SKM-1 treated with dmso at 0.1 percent for 144 hours (cell line): ENCODE data around the gene PHLPP1.
"Not testable (repeated sequence)": the region's sequence is repeated elsewhere in the genome, so short reads cannot be mapped to it uniquely, and the experiment has no call there.

Experiments
- DNase-seq: peaks from one replicate; lab custom pipeline; 2025; ENCODE audit not compliant: unreplicated experiment; lab: John Stamatoyannopoulos, UW

PHLPP1 gene

DNA sequence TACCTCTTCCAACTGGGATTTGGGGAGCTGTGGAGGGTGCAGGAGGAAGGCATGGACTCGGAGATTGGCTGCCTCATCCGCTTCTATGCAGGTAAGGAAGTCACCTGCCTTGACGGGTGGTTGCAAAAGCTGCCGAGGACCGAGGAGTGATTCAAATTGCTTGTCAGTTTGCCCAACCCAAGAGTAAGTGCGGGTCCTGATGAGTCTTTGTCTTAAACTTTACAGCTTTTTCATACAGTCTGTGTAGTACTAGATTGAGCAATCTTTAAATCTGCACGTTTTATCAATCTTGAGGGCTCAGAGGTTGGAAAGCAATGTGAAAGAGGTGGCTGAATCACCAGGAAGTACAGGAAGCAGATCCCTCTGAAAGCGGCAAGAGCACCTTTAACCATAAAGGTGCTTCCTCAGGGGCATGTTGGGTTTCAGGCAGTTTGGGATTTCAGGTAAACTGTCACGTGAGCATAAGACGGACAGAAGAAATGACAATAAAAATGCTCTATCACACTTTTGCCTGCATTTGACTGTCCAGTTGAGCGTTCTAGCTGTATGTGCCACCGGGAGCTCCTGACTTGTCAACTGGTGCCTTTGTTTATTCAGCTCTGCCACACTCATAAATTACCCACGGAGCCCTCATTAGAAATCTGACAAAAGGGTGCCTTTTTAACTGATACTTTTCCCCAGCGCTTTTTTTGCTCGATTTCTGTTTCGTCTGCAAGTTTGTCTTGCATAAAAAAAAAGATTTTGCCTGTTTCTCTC is 2.0 kb downstream of the PHLPP1 start:
- DNase-seq = peak; percentile 43

GRCh38 chr18:62717925-62718800 is 2.8 kb downstream of the PHLPP1 start:
- DNase-seq = no peak

DNA sequence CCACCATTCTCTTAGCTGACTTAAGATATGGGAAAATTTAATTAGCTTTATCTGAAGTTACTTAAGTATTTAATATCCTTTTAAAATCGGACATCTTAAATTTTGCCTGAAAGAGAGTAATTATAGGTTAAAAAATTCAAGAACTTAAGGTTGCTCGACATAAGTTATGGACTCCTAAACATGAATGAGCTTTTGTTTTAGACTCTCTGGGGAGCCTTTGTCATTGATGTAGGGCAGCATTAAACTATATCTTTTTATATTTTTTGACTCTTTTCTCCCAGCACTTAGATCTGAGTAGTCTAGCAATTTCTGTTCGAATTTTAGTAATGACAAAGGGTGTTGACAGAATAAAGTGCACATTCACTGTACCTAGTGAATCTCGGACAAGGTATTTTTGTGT is 4.7 kb downstream of the PHLPP1 start:
- no peak for DNase-seq

GRCh38 chr18:62720766-62721613 is 5.6 kb downstream of the PHLPP1 start:
- DNase-seq = no peak

DNA sequence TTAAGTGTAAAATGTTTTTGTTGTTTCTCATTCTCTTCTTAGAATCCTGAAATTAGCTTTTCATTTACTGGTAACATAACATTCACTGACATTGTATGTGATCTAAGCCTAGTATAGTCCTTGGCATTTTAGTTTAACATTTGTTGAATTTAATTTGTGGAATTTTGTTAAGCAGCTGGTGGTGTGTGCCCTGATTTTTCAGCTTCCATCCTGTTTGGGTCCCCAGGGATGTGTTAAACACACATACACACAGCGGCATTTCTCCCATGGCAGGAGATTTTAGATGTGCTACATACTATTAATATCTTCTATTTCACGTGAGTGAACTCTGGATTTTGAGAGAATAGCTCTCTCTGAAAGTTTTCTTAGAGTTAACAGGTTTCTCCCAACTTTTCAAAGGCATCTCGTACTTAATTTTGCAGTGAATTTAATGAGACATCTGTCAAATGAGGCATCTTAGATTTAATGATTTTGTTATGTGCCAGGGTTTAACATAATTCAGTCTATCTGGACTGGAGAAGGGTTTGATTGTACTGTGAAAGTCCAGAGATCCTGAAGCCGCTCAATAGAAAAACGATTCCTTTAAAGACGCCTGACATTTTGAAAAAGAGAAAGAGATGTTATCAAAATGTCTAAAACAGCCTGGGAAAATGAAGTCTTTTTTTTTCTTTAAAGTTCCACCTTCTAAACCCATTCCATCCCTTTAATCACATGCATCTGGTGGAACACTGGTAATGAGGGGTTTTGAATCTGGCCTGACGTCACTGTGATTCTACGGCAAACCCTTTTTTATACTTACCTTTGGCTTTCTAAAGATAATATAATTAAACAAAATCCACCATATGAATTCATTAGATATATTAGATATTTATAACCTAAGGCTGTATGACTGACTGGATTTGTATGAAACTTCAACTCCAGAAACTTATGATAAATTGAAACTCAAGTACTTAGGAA is 6.8 kb downstream of the PHLPP1 start:
- DNase-seq = no peak

- no peak for DNase-seq
Measured at GRCh38 chr18:62723666-62724281, 8.4 kb downstream of the PHLPP1 start.

GRCh38 chr18:62725896-62726295 is 10.6 kb downstream of the PHLPP1 start:
- no peak for DNase-seq

DNA sequence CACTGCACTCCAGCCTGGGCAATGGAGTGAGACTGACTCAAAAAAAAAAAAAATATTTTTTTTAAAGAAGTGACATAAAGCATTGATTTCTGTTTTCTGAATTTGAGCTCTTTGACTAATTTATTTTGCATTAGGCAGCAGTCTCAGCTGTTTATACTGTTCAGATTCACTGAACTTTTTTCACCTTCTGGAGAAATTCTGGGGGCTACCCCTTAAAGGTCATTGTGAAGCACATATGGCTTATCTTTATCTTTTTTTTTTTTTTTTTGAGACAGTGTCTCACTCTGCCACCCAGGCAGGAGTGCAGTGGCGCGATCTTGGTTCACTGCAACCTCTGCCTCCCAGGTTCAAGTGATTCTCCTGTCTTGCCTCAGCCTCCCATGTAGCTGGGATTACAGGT is 12.9 kb downstream of the PHLPP1 start:
- no peak for DNase-seq

- DNase-seq = no peak
Measured at GRCh38 chr18:62729487-62730386, 14.4 kb downstream of the PHLPP1 start.

DNA sequence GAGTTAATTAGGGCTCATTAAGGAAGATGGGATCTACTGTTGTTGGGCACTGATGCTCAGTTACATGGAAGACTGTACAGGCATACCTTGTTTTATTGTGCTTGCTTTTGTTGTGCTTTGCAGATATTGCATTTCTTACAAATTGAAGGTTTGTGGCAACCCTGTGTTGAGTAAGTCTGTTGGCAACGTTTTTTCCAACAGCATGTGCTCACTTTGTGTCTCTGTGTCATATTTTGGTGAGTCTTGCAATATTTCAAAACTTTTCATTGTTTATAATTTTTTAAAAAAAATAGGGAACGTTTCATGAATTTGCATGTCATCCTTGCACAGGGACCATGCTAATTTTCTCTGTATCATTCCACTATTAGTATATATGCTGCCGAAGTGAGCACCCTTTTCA is 15.6 kb downstream of the PHLPP1 start:
- no peak for DNase-seq

GRCh38 chr18:62732617-62733016 is 17.3 kb downstream of the PHLPP1 start:
- no peak for DNase-seq

DNA sequence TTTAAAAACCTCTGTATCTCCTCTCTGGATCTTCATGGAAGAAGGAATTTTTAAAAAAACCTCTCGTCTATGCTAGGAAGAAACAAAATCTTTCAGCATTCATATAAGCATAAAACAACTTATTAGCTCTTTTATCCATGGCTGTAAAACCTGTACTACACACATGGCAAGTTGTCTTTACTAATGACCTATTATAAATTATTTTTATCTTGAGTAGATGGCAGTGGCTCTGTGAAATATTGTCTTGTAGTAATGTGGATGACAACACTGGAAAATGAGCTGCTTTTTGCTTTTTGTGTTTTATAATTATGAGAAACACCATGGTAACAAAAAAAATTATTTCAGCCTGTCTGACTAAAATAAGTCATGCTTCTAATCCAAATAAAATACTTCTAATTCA is 18.9 kb downstream of the PHLPP1 start:
- DNase-seq = no peak

DNA sequence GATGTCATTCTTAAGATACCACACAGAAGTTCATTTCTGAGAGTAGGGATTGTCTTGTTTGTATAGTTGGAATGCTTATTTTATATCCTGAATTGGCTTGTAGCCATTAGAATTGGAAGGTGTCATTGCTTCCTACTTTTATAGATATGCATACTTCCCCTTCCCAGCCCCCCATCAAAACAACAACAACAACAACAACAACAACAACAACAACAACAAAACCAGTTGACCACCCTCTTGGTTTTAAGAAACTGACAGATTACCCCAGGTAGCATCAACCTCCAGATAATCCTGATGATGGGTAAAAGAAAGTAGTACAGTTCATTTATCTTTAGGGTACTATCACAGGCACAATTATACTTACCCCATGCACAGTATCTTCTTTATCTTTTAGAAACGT is 20.0 kb downstream of the PHLPP1 start:
- DNase-seq = no peak

DNA sequence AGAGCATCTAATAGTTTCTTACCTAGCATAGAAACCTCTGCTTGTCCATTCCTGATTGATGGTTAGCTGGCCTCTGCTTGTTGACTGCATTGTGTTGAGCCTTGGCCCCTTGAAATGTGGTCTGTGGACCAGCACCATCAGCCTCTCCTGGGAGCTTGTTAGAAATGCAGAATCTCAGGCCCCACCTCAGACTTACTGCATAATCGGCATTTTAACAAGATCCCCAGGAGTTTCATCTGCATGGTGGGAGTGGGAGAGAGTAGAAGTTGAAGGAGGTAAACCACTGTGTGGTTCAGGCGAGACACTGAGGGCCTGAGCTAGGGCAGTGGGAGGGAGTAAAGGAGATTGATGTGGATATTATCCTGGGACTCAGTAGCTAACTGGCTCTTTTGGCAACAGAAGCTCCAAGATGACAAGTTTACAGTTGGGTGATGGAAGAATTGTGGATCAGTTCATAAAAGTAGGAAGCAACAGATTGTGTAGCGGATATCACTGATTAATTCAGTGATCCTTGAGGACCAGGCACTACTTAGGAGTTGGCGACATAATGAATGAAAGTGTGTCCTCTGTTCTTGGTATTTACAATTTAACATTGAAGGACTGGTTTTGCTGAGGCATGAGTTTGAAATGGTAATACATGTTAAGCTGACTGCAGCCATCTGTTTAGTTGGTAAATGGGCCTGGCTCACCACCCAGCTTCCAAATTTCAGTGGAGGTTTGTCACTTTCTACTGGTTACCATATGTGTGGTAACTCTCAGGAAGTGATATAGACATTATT is 20.9 kb downstream of the PHLPP1 start:
- no peak for DNase-seq

GRCh38 chr18:62737241-62737873 is 22.0 kb downstream of the PHLPP1 start:
- no peak for DNase-seq

DNA sequence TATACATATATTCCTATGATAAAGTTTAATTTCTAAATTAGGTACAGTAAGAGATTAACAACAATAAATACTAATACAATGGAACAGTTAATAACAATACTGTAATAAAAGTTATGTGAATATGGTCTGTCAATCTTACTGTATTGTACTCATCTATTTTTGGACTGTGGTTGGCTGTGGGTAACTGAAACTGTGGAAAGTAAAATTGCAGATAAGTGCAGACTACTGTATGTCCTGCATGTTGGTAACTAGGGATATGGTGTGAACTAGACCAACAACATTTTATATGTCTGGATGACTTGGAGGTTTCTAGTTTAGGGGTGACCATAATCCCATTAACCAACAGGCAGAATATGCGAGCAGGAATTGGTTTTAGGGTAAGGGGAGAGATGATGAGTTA is 23.3 kb downstream of the PHLPP1 start:
- DNase-seq = no peak

DNA sequence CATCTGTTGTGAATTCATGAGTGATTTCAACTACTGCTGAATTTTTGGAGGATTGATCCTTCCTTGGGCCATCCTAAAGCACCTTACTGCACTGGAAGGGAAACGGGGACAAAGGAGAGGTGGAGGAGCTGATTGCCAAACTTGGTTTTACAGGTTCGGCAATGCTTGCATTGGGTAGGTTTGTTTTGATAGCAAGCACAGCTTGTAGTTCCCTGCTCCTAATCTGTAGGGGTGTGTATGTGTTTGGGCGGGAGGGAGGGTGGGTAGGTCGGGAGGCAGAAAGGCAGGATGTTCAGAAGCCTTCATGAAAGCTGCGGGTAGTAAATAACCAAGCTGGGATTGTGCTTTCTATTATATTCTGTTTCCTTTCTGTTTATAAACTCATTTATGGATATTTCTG is 24.6 kb downstream of the PHLPP1 start:
- no peak for DNase-seq

DNA sequence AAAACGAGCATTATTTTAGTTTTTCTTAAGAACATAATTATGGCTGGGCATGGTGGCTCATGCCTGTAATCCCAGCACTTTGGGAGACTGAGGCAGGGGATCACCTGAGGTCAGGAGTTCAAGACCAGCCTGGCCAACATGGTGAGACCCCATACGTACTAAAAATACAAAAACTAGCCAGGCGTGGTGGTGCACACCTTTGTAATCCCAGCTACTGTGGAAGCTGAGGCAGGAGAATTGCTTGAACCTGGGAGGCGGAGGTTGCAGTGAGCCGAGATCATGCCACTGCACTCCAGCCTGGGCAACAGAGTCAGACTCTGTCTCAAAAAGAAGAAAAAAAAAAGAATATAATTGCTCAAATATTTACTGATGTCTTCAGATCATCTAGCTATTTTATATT is 25.3 kb downstream of the PHLPP1 start:
- DNase-seq = not testable (repeated sequence)
